Breast epithelium (tissue), 3 donors: ENCODE data around the gene FEM1C.

ENCODE experiments used
- CTCF ChIP-seq, 3 donors: fragments of 450-650 bp; IDR thresholded peaks; one replicate each; pipeline ENCODE4 v1.5.1; 2016 to 2017; ENCODE audit warnings: antibody characterized with exemption in 3 of 3, mild to moderate bottlenecking in 3 of 3, moderate library complexity in 3 of 3
- POLR2A ChIP-seq: fragments of 450-650 bp; IDR thresholded peaks from one replicate; pipeline ENCODE4 v1.6.1; 2016; ENCODE audit warnings: antibody characterized with exemption, mild to moderate bottlenecking, moderate library complexity

GRCh38 chr5:115478281-115478680, 66.3 kb downstream of the FEM1C start:
- no peak for TF ChIP-seq POLR2A
- TF ChIP-seq CTCF (IDR thresholded peaks at IDR 0.05), result no peak
